Common myeloid progenitor, CD34-positive (primary cell): ENCODE results near the gene ADAM10.

Experiments used
- CTCF ChIA-PET: fragments of 350-600 bp; sonication (Branson Sonifier 250); formaldehyde crosslinking; loops from one replicate; lab custom pipeline; 2021; ENCODE audit warnings: antibody characterized with exemption; lab: Charles Lee
- POLR2A ChIA-PET: fragments of 350-600 bp; sonication (Branson Sonifier 250); formaldehyde crosslinking; loops from one replicate; lab custom pipeline; 2021; ENCODE audit warnings: antibody characterized with exemption; lab: Charles Lee
- DNase-seq, 3 donors: peaks; one replicate each; pipeline versions ENCODE4 v3.0.0 to v3.0.0-alpha.2; 2013
- H3K27ac ChIP-seq, 2 experiments: 1 replicate in 1 of 2; 2 replicates in 1 of 2; pipeline ENCODE4 v1.7.0; 2013; ENCODE audit warnings: inconsistent platforms in 2 of 2, low read length in 2 of 2, mild to moderate bottlenecking in 2 of 2, low read depth in 1 of 2, moderate library complexity in 1 of 2; ENCODE audit not compliant: severe bottlenecking in 2 of 2, insufficient read depth in 1 of 2, poor library complexity in 1 of 2
- H3K27me3 ChIP-seq, 5 experiments: replicated peaks in 2 of 5; 1 replicate in 3 of 5; 2 replicates in 2 of 5; pipeline versions ENCODE4 v1.6.1 to v1.7.0; 2013; ENCODE audit warnings: low read length in 4 of 5, mild to moderate bottlenecking in 2 of 5, moderate library complexity in 2 of 5, inconsistent platforms in 1 of 5; ENCODE audit not compliant: insufficient read depth in 5 of 5, control insufficient read depth in 4 of 5
- H3K36me3 ChIP-seq, 4 experiments: 1 replicate in 2 of 4; 2 replicates in 2 of 4; pipeline versions ENCODE4 v1.6.1 to v1.7.0; 2013; ENCODE audit warnings: low read length in 3 of 4, control low read depth in 1 of 4, mild to moderate bottlenecking in 1 of 4; ENCODE audit not compliant: control insufficient read depth in 4 of 4, insufficient read depth in 4 of 4
- H3K4me1 ChIP-seq, 4 experiments: 1 replicate in 3 of 4; 2 replicates in 1 of 4; pipeline versions ENCODE4 v1.6.1 to v1.7.1; 2013; ENCODE audit warnings: low read length in 3 of 4, mild to moderate bottlenecking in 3 of 4, control low read depth in 1 of 4, inconsistent platforms in 1 of 4, moderate library complexity in 1 of 4; ENCODE audit not compliant: control insufficient read depth in 4 of 4, insufficient read depth in 4 of 4; ENCODE audit errors: control extremely low read depth in 1 of 4
- H3K4me3 ChIP-seq, 7 experiments: 1 replicate in 4 of 7; 2 replicates in 3 of 7; pipeline versions ENCODE4 v1.5.1 to v1.7.0; 2013; ENCODE audit warnings: mild to moderate bottlenecking in 7 of 7, low read length in 6 of 7, moderate library complexity in 6 of 7, inconsistent platforms in 2 of 7, low read depth in 2 of 7, control low read depth in 1 of 7; ENCODE audit not compliant: insufficient read depth in 4 of 7, control insufficient read depth in 1 of 7; ENCODE audit errors: extremely low read depth in 1 of 7
- H3K9me3 ChIP-seq, 5 experiments: 1 replicate in 4 of 5; 2 replicates in 1 of 5; pipeline versions ENCODE4 v1.6.1 to v1.7.1; 2013; ENCODE audit warnings: low read length in 4 of 5, mild to moderate bottlenecking in 2 of 5, inconsistent platforms in 1 of 5, low read depth in 1 of 5, moderate library complexity in 1 of 5; ENCODE audit not compliant: control insufficient read depth in 4 of 5, insufficient read depth in 2 of 5; ENCODE audit errors: control extremely low read depth in 1 of 5
- WGBS: methylation state at CpG from one replicate; pipeline ENCODE4 v1.1.5; 2013; ENCODE audit not compliant: insufficient coverage; 5-methylcytosine and 5-hydroxymethylcytosine counted together

ADAM10 gene

GRCh38 chr15:58564981-58565380 is 184.5 kb downstream of the ADAM10 start:
- H3K36me3 ChIP-seq = no peaks in the 10 kb centered on the region
- no peak for DNase-seq
- H3K27me3 ChIP-seq = peaks cover 0 to 2% (median 0%) of the 10 kb centered on the region in 5 experiments
- WGBS = 97% methylated on average over 5 of the region's 6 CpGs
- no peak overlapping the region for H3K4me3 ChIP-seq
- H3K9me3 ChIP-seq = no peaks in the 10 kb centered on the region
- peaks cover 0 to 6% (median 3%) of the 10 kb centered on the region in 4 experiments for H3K4me1 ChIP-seq
- no peak overlapping the region for H3K27ac ChIP-seq
- ChIA-PET CTCF (interaction anchor here (0.7 kb wide), 1 partner anchor 56 kb away, joined by 3 read pairs; no protein-coding TSS in a partner anchor), POLR2A (interaction anchor here (0.7 kb wide), 1 partner anchor 233 kb away, joined by 4 read pairs; no protein-coding TSS in a partner anchor)

- Histone ChIP-seq H3K27ac (no peak overlapping the region), H3K4me3 (no peak overlapping the region), H3K4me1 (no peaks in the 10 kb centered on the region), H3K27me3 (peaks cover 0 to 2% (median 0%) of the 10 kb centered on the region in 5 experiments), H3K9me3 (no peaks in the 10 kb centered on the region), H3K36me3 (no peaks in the 10 kb centered on the region)
- no peak for DNase-seq
- WGBS = 67% methylated on average over 3 of the region's 3 CpGs
- ChIA-PET POLR2A (no interaction called here), CTCF (no interaction called here)
These were observed 187.4 kb downstream of the ADAM10 start for GRCh38 chr15:58562135-58562534.

GRCh38 chr15:58561321-58561720 is 188.2 kb downstream of the ADAM10 start:
- Histone ChIP-seq H3K4me3 (no peak overlapping the region), H3K4me1 (no peaks in the 10 kb centered on the region), H3K9me3 (no peaks in the 10 kb centered on the region), H3K36me3 (no peaks in the 10 kb centered on the region), H3K27ac (no peak overlapping the region), H3K27me3 (peaks cover 0 to 2% (median 0%) of the 10 kb centered on the region in 5 experiments)
- ChIA-PET POLR2A (no interaction called here), CTCF (no interaction called here)
- 0% methylated on average over 1 of the region's 1 CpG for WGBS
- DNase-seq = no peak

GRCh38 chr15:58559904-58560588 is 189.5 kb downstream of the ADAM10 start:
- Histone ChIP-seq H3K27me3 (peaks cover 0 to 2% (median 0%) of the 10 kb centered on the region in 5 experiments), H3K36me3 (no peaks in the 10 kb centered on the region), H3K27ac (no peak overlapping the region), H3K4me3 (no peak overlapping the region), H3K9me3 (no peaks in the 10 kb centered on the region), H3K4me1 (peaks cover 0 to 5% (median 0%) of the 10 kb centered on the region in 4 experiments)
- 67% methylated on average over 3 of the region's 6 CpGs for WGBS
- no peak for DNase-seq
- POLR2A ChIA-PET = no interaction called here
- CTCF ChIA-PET = interaction anchor here (1.3 to 1.4 kb wide), 2 partner anchors 17 to 35 kb away, joined by 3 read pairs; no protein-coding TSS in a partner anchor

GRCh38 chr15:58558777-58559176 is 190.7 kb downstream of the ADAM10 start:
- ChIA-PET POLR2A (no interaction called here), CTCF (interaction anchor here (0.6 kb wide), 1 partner anchor 618 kb away, joined by 3 read pairs; no protein-coding TSS in a partner anchor)
- peaks cover 0 to 2% (median 0%) of the 10 kb centered on the region in 5 experiments for H3K27me3 ChIP-seq
- no peak overlapping the region for H3K27ac ChIP-seq
- no peak for DNase-seq
- WGBS = 100% methylated on average over 1 of the region's 1 CpG
- H3K36me3 ChIP-seq = no peaks in the 10 kb centered on the region
- H3K9me3 ChIP-seq = no peaks in the 10 kb centered on the region
- H3K4me3 ChIP-seq = no peak overlapping the region
- H3K4me1 ChIP-seq = peaks cover 0 to 5% (median 0%) of the 10 kb centered on the region in 4 experiments

- WGBS = 33% methylated on average over 1 of the region's 3 CpGs
- peak in 1 of 3 donors; percentile 3 for DNase-seq
- peaks cover 0 to 12% (median 5%) of the 10 kb centered on the region in 4 experiments for H3K4me1 ChIP-seq
- no peak overlapping the region for H3K27ac ChIP-seq
- POLR2A ChIA-PET = no interaction called here
- no peak overlapping the region for H3K4me3 ChIP-seq
- H3K9me3 ChIP-seq = no peaks in the 10 kb centered on the region
- no peaks in the 10 kb centered on the region for H3K27me3 ChIP-seq
- no peaks in the 10 kb centered on the region for H3K36me3 ChIP-seq
- CTCF ChIA-PET = no interaction called here
These were observed 193.0 kb downstream of the ADAM10 start for GRCh38 chr15:58556541-58556940.

- H3K36me3 ChIP-seq = no peaks in the 10 kb centered on the region
- no peaks in the 10 kb centered on the region for H3K9me3 ChIP-seq
- H3K4me1 ChIP-seq = peaks cover 0 to 14% (median 10%) of the 10 kb centered on the region in 4 experiments
- peak in 1 of 3 donors; percentile 8 for DNase-seq
- H3K4me3 ChIP-seq = no peak overlapping the region
- WGBS = 80% methylated on average over 1 of the region's 2 CpGs
- POLR2A ChIA-PET = no interaction called here
- CTCF ChIA-PET = interaction anchor here (0.9 kb wide), 1 partner anchor 92 kb away, joined by 3 read pairs; no protein-coding TSS in a partner anchor
- no peak overlapping the region for H3K27ac ChIP-seq
- no peaks in the 10 kb centered on the region for H3K27me3 ChIP-seq
These were observed 193.5 kb downstream of the ADAM10 start for GRCh38 chr15:58556028-58556361.
